IMR-90 (cell line): ENCODE data around the gene SNX27. TPM values are rescaled to one million over a fixed set of nuclear protein-coding genes. Genes with fewer than 3 reads are reported as not detected.

Source experiments
- ATAC-seq: fragments of 200-7000 bp; cut with Tn5 transposase; 2 replicates; pipeline ENCODE4 v1.9.1; 2020; ENCODE audit warnings: low read depth, mild to moderate bottlenecking, moderate library complexity
- BruUV-seq: library from RNA; stranded (reverse); fragments of 400-500 nt; replicated peaks from 2 replicates; lab custom pipeline; 2021; lab: Mats Ljungman, UMichigan
- CTCF ChIA-PET: fragments of 300-600 bp; formaldehyde crosslinking; extraction: SDS; loops from one replicate; lab custom pipeline; 2021; ENCODE audit warnings: antibody characterized with exemption; lab: Yijun Ruan, JAX
- POLR2A ChIA-PET: fragments of 300-600 bp; sonication (Branson Sonifier 250); formaldehyde crosslinking; loops from one replicate; lab custom pipeline; 2022; ENCODE audit warnings: antibody characterized with exemption; ENCODE audit not compliant: unreplicated experiment; lab: Charles Lee
- DNase-seq: peaks from one replicate; pipeline ENCODE4 v3.0.0; 2013
- H2AFZ ChIP-seq: replicated peaks from 2 replicates; pipeline ENCODE3; 2013; ENCODE audit warnings: low read length, mild to moderate bottlenecking; ENCODE audit not compliant: poor library complexity
- H2AK5ac ChIP-seq: 2 replicates; pipeline ENCODE4 v1.6.1; 2013; ENCODE audit warnings: low read depth, low read length, inconsistent platforms
- H2AK9ac ChIP-seq: replicated peaks from 2 replicates; pipeline ENCODE3; 2013; ENCODE audit warnings: mild to moderate bottlenecking, low read depth, low read length, moderate library complexity; ENCODE audit not compliant: poor library complexity
- H2BK120ac ChIP-seq: 2 replicates; pipeline ENCODE4 v1.6.1; 2013; ENCODE audit warnings: low read depth, low read length, inconsistent platforms
- H2BK15ac ChIP-seq: 3 replicates; pipeline ENCODE4 v1.6.1; 2013; ENCODE audit warnings: low read depth, low read length, inconsistent platforms
- H2BK20ac ChIP-seq: 2 replicates; pipeline ENCODE4 v1.6.1; 2013; ENCODE audit warnings: low read depth, mild to moderate bottlenecking, inconsistent platforms, low read length, moderate library complexity
- H2BK5ac ChIP-seq: 2 replicates; pipeline ENCODE4 v1.6.1; 2013; ENCODE audit warnings: mild to moderate bottlenecking, low read depth, low read length, inconsistent platforms; ENCODE audit not compliant: poor library complexity, severe bottlenecking
- H3K14ac ChIP-seq: replicated peaks from 2 replicates; pipeline ENCODE4 v1.6.1; 2013; ENCODE audit warnings: low read depth, low read length, inconsistent platforms
- H3K18ac ChIP-seq: 2 replicates; pipeline ENCODE4 v1.6.1; 2013; ENCODE audit warnings: low read depth, low read length, control low read depth
- H3K23ac ChIP-seq: 2 replicates; pipeline ENCODE4 v1.6.1; 2013; ENCODE audit warnings: low read depth, low read length, inconsistent platforms
- H3K27ac ChIP-seq: 2 replicates; pipeline ENCODE4 v1.5.1; 2013; ENCODE audit warnings: mild to moderate bottlenecking, control low read depth, low read length; ENCODE audit not compliant: insufficient read depth
- H3K27me3 ChIP-seq: 2 replicates; pipeline ENCODE4 v1.6.1; 2013; ENCODE audit warnings: low read length; ENCODE audit not compliant: control insufficient read depth, insufficient read depth
- H3K36me3 ChIP-seq: 2 replicates; pipeline ENCODE4 v1.6.1; 2013; ENCODE audit warnings: low read length, mixed read lengths; ENCODE audit not compliant: control insufficient read depth, insufficient read depth
- H3K4ac ChIP-seq: 2 replicates; pipeline ENCODE4 v1.6.1; 2013; ENCODE audit warnings: low read depth, low read length, inconsistent platforms
- H3K4me1 ChIP-seq: 2 replicates; pipeline ENCODE4 v1.6.1; 2013; ENCODE audit warnings: low read length, mixed read lengths; ENCODE audit not compliant: control insufficient read depth, insufficient read depth
- H3K4me2 ChIP-seq: 2 replicates; pipeline ENCODE4 v1.6.1; 2013; ENCODE audit warnings: low read depth, mild to moderate bottlenecking, control low read depth, low read length, moderate library complexity
- H3K4me3 ChIP-seq: 2 replicates; pipeline ENCODE4 v1.5.1; 2013; ENCODE audit warnings: low read depth, mild to moderate bottlenecking, control low read depth, low read length, moderate library complexity; ENCODE audit not compliant: insufficient read depth
- H3K56ac ChIP-seq: 2 replicates; pipeline ENCODE4 v1.6.1; 2013; ENCODE audit warnings: low read length, inconsistent platforms; ENCODE audit not compliant: insufficient read depth; ENCODE audit errors: extremely low read depth
- H3K79me1 ChIP-seq, 2 experiments: 2 replicates each; pipeline ENCODE4 v1.6.1; 2013; ENCODE audit warnings: low read length in 2 of 2, inconsistent platforms in 1 of 2, low read depth in 1 of 2
- H3K9ac ChIP-seq: 2 replicates; pipeline ENCODE4 v1.6.1; 2013; ENCODE audit warnings: low read depth, low read length, control low read depth
- H3K9me1 ChIP-seq: 2 replicates; pipeline ENCODE4 v1.6.1; 2013; ENCODE audit warnings: low read length, inconsistent platforms; ENCODE audit not compliant: insufficient read depth
- H3K9me3 ChIP-seq: 2 replicates; pipeline ENCODE4 v1.6.1; 2013; ENCODE audit warnings: low read length; ENCODE audit not compliant: control insufficient read depth, insufficient read depth
- H4K20me1 ChIP-seq: 2 replicates; pipeline ENCODE4 v1.6.1; 2013; ENCODE audit warnings: low read length, inconsistent platforms; ENCODE audit not compliant: insufficient read depth
- H4K5ac ChIP-seq: 2 replicates; pipeline ENCODE4 v1.6.1; 2013; ENCODE audit warnings: mild to moderate bottlenecking, low read depth, low read length, control low read depth
- H4K8ac ChIP-seq, 2 experiments: 2 replicates each; pipeline ENCODE4 v1.6.1; 2013; ENCODE audit warnings: low read depth in 2 of 2, low read length in 2 of 2, control low read depth in 1 of 2, inconsistent platforms in 1 of 2
- H4K91ac ChIP-seq: 2 replicates; pipeline ENCODE4 v1.6.1; 2013; ENCODE audit warnings: low read depth, low read length, inconsistent platforms; ENCODE audit not compliant: insufficient read depth
- BHLHE40 ChIP-seq: fragments of 150-350 bp; IDR thresholded peaks from 2 replicates; pipeline ENCODE4 v1.6.1; 2016; ENCODE audit warnings: mild to moderate bottlenecking, low read depth, low read length
- CHD1 ChIP-seq: IDR thresholded peaks from 2 replicates; pipeline ENCODE4 v1.6.1; 2012; ENCODE audit warnings: low read depth, low read length, improper control_type of control experiment
- FOS ChIP-seq: fragments of 150-350 bp; IDR thresholded peaks from 2 replicates; pipeline ENCODE4 v1.6.1; 2016; ENCODE audit warnings: low read depth, low read length
- MAZ ChIP-seq: IDR thresholded peaks from 2 replicates; pipeline ENCODE4 v1.6.1; 2012; ENCODE audit warnings: low read depth, mild to moderate bottlenecking, low read length, improper control_type of control experiment, moderate library complexity, borderline replicate concordance
- MXI1 ChIP-seq: IDR thresholded peaks from 2 replicates; pipeline ENCODE4 v1.6.1; 2012; ENCODE audit warnings: low read depth, mild to moderate bottlenecking, low read length, moderate library complexity, borderline replicate concordance
- POLR2A ChIP-seq: IDR thresholded peaks from 2 replicates; pipeline ENCODE4 v1.6.1; 2012; ENCODE audit warnings: mild to moderate bottlenecking, low read depth, low read length
- RAD21 ChIP-seq: IDR thresholded peaks from 2 replicates; pipeline ENCODE4 v1.6.1; 2012; ENCODE audit warnings: low read length, improper control_type of control experiment
- WGBS, 2 experiments: methylation state at CpG; one replicate each; pipeline versions ENCODE4 v1.1.5 to v1.1.7; 2013; ENCODE audit warnings: missing lambda C conversion rate in 2 of 2; ENCODE audit not compliant: insufficient read length in 1 of 2; ENCODE audit errors: extremely low coverage in 2 of 2; 5-methylcytosine and 5-hydroxymethylcytosine counted together
- dilution Hi-C: fragments of 300-500 bp; cut with HindIII; formaldehyde crosslinking; loops from one replicate; pipeline ENCODE4 v1.14.3; 2018; ENCODE audit warnings: low sequenced_read_pairs; ENCODE audit not compliant: unreplicated experiment
- in situ Hi-C: fragments of 300-500 bp; cut with MboI; formaldehyde crosslinking; loops from 3 replicates; pipeline ENCODE4 v1.14.3; 2019; ENCODE audit warnings: low sequenced_read_pairs, inconsistent platforms, mixed read lengths
- intact Hi-C: fragments of 100-400 bp; cut with micrococcal nuclease; formaldehyde crosslinking; loops from 2 replicates; pipeline ENCODE4 v1.10.0; 2022
- polyA plus RNA-seq, 3 experiments: library from polyadenylated mRNA; depleted of rRNA; stranded (reverse); fragments of >200 nt; gene quantifications; 2 replicates each; pipeline ENCODE4 v1.2.3, GENCODE V29; 2012; ENCODE audit warnings: low replicate concordance in 1 of 3
- total RNA-seq: library from RNA; depleted of rRNA; stranded (reverse); fragments of >200 nt; gene quantifications from 2 replicates; pipeline ENCODE4 v1.2.3, GENCODE V29; 2012
- TF ChIP-seq, protein P1 (sequence below): conservative IDR thresholded peaks from 2 replicates; pipeline ENCODE4 v1.5.1; 2012; ENCODE audit warnings: mild to moderate bottlenecking, low read depth, low read length, improper control_type of control experiment
- TF ChIP-seq, protein P2 (sequence below): fragments of 150-350 bp; IDR thresholded peaks from 2 replicates; pipeline ENCODE4 v1.6.1; 2017; ENCODE audit warnings: mild to moderate bottlenecking, antibody characterized with exemption, low read length, low read depth

The SNX27 gene
- total and polyA plus RNA-seq, 2 of the 4 experiments (the other 2 are of a cell fraction): 12.3 to 25.6 TPM

GRCh38 chr1:151639466-151639865 is 27.6 kb downstream of the SNX27 start:
- intact Hi-C loops (no loop called here), dilution Hi-C loops (no loop called here), in situ Hi-C loops (no loop called here)
- Histone ChIP-seq H2BK120ac (no peak overlapping the region), H3K14ac (0 out of 2 replicates have a peak overlapping the region, but pooled peaks have one; percentile 22), H2AFZ (no peak overlapping the region), H3K4ac (no peak overlapping the region), H2AK9ac (no peak overlapping the region), H3K27ac (no peak overlapping the region), H3K27me3 (no peaks in the 10 kb centered on the region), H2AK5ac (no peak overlapping the region), H2BK20ac (no peak overlapping the region), H3K36me3 (no peaks in the 10 kb centered on the region; the same call in 1 of the 2 replicates), H3K9me3 (no peaks in the 10 kb centered on the region), H3K56ac (no peak overlapping the region), H4K20me1 (no peaks in the 10 kb centered on the region; the same call in none of the 2 replicates), H3K4me3 (no peak overlapping the region), H3K23ac (no peak overlapping the region), H3K4me1 (peaks cover 11% of the 10 kb centered on the region), H3K4me2 (peak overlapping the region; percentile 61; the same call in 1 of the 2 replicates), H3K18ac (no peak overlapping the region), H4K91ac (no peak overlapping the region), H4K5ac (no peak overlapping the region), H3K79me1 (peaks cover 23 to 54% of the 10 kb centered on the region in 2 experiments), H2BK15ac (no peak overlapping the region), H2BK5ac (no peak overlapping the region), H4K8ac (no peak overlapping the region), H3K9ac (no peak overlapping the region), H3K9me1 (peaks cover 9% of the 10 kb centered on the region)
- ChIA-PET POLR2A (no interaction called here), CTCF (interaction anchor here (0.8 to 0.9 kb wide), 3 partner anchors 14 to 30 kb away, joined by 3 read pairs; no protein-coding TSS in a partner anchor)
- BruUV-seq: no TSS peak
- TF ChIP-seq FOS: no peak
- TF ChIP-seq RAD21: no peak
- TF ChIP-seq MAZ: no peak
- no peak for TF ChIP-seq MXI1
- TF ChIP-seq, protein P1, sequence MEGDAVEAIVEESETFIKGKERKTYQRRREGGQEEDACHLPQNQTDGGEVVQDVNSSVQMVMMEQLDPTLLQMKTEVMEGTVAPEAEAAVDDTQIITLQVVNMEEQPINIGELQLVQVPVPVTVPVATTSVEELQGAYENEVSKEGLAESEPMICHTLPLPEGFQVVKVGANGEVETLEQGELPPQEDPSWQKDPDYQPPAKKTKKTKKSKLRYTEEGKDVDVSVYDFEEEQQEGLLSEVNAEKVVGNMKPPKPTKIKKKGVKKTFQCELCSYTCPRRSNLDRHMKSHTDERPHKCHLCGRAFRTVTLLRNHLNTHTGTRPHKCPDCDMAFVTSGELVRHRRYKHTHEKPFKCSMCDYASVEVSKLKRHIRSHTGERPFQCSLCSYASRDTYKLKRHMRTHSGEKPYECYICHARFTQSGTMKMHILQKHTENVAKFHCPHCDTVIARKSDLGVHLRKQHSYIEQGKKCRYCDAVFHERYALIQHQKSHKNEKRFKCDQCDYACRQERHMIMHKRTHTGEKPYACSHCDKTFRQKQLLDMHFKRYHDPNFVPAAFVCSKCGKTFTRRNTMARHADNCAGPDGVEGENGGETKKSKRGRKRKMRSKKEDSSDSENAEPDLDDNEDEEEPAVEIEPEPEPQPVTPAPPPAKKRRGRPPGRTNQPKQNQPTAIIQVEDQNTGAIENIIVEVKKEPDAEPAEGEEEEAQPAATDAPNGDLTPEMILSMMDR: no peak
- no peak for TF ChIP-seq CHD1
- TF ChIP-seq POLR2A: no peak
- TF ChIP-seq, protein P2, sequence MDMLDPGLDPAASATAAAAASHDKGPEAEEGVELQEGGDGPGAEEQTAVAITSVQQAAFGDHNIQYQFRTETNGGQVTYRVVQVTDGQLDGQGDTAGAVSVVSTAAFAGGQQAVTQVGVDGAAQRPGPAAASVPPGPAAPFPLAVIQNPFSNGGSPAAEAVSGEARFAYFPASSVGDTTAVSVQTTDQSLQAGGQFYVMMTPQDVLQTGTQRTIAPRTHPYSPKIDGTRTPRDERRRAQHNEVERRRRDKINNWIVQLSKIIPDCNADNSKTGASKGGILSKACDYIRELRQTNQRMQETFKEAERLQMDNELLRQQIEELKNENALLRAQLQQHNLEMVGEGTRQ: no peak
- TF ChIP-seq BHLHE40: no peak
- DNase-seq (peak; percentile 50), ATAC-seq (no peak; the same call in 1 of the 2 replicates)
- no CpG with 5 or more reads among the region's 2 CpGs for WGBS, 2 experiments
